SU-DHL-6 (cell line): ENCODE results near the gene IFT25.
"Not testable (repeated sequence)": the region's sequence is repeated elsewhere in the genome, so short reads cannot be mapped to it uniquely, and the experiment has no call there.

Experiments
- H2AFZ ChIP-seq: fragments of 200-600 bp; sonication (generic); 2 replicates; pipeline ENCODE4 v1.6.1; 2014; ENCODE audit warnings: low read depth, mild to moderate bottlenecking, moderate library complexity, mixed read lengths, antibody characterized with exemption, low read length; ENCODE audit not compliant: severe bottlenecking
- H3F3A ChIP-seq: fragments of 200-600 bp; shearing (Covaris generic); 2 replicates; pipeline ENCODE4 v1.6.0; 2016; ENCODE audit warnings: antibody characterized with exemption, mild to moderate bottlenecking; ENCODE audit not compliant: insufficient read depth
- H3K27ac ChIP-seq: fragments of 200-600 bp; sonication (generic); 2 replicates; pipeline ENCODE4 v1.5.1; 2016; ENCODE audit warnings: low read depth, mild to moderate bottlenecking, low read length, moderate library complexity, mixed read lengths
- H3K27me3 ChIP-seq: fragments of 200-600 bp; sonication (generic), shearing (Covaris generic); 2 replicates; pipeline ENCODE4 v1.6.0; 2014; ENCODE audit warnings: mild to moderate bottlenecking, low read length
- H3K36me3 ChIP-seq: fragments of 200-600 bp; sonication (generic); 2 replicates; pipeline ENCODE4 v1.6.1; 2014; ENCODE audit warnings: mild to moderate bottlenecking, low read length, mixed read lengths
- H3K4me2 ChIP-seq: fragments of 300-600, 200-600 bp; shearing (Covaris generic), sonication (generic); 2 replicates; pipeline ENCODE4 v1.6.0; 2014; ENCODE audit warnings: low read length, low read depth, mild to moderate bottlenecking; ENCODE audit not compliant: poor library complexity, severe bottlenecking
- H3K4me3 ChIP-seq: fragments of 200-600 bp; sonication (generic); 2 replicates; pipeline ENCODE4 v1.5.1; 2014; ENCODE audit warnings: antibody characterized with exemption, low read length, mild to moderate bottlenecking, mixed read lengths; ENCODE audit not compliant: insufficient read depth, poor library complexity, severe bottlenecking
- H3K79me2 ChIP-seq: fragments of 200-600 bp; sonication (generic); 2 replicates; pipeline ENCODE4 v1.6.1; 2014; ENCODE audit warnings: mild to moderate bottlenecking, low read length, moderate library complexity; ENCODE audit not compliant: insufficient read depth
- H3K9ac ChIP-seq: fragments of 200-600 bp; sonication (generic); 2 replicates; pipeline ENCODE4 v1.7.0; 2014; ENCODE audit warnings: mild to moderate bottlenecking, low read length
- H3K9me2 ChIP-seq: fragments of 200-600 bp; sonication (generic); replicated peaks from 2 replicates; pipeline ENCODE4 v1.6.1; 2014; ENCODE audit warnings: low read length; ENCODE audit not compliant: insufficient read depth
- H3K9me3 ChIP-seq: fragments of 200-600 bp; sonication (generic); 2 replicates; pipeline ENCODE4 v1.6.1; 2014; ENCODE audit warnings: low read length, mixed read lengths; ENCODE audit not compliant: insufficient read depth
- H4K20me1 ChIP-seq: fragments of 200-600 bp; sonication (generic); 2 replicates; pipeline ENCODE4 v1.6.1; 2014; ENCODE audit warnings: low read depth, mild to moderate bottlenecking, antibody characterized with exemption, low read length, moderate library complexity, mixed read lengths
- CTCF ChIP-seq: fragments of 200-600 bp; sonication (generic); IDR thresholded peaks from one replicate; pipeline ENCODE4 v1.5.1; 2017; ENCODE audit warnings: antibody characterized with exemption, mild to moderate bottlenecking, low read length, moderate library complexity; ENCODE audit not compliant: insufficient read depth, poor library complexity, severe bottlenecking
- EZH2phosphoT487 ChIP-seq: fragments of 200-600 bp; sonication (generic), shearing (Covaris generic); conservative IDR thresholded peaks from 2 replicates; pipeline ENCODE4 v1.6.1; 2018; ENCODE audit warnings: mild to moderate bottlenecking, antibody characterized with exemption, low read length, moderate library complexity, mixed read lengths

Gene IFT25

GRCh38 chr1:53975861-53976260 is 30.4 kb upstream of the IFT25 start:
- no peak overlapping the region for H2AFZ ChIP-seq
- H3K27ac ChIP-seq, result no peak overlapping the region
- H3K4me3 ChIP-seq, result no peak overlapping the region
- H4K20me1 ChIP-seq, result no peaks in the 10 kb centered on the region
- H3K9ac ChIP-seq, result no peak overlapping the region
- H3K79me2 ChIP-seq, result no peaks in the 10 kb centered on the region
- H3K36me3 ChIP-seq, result no peaks in the 10 kb centered on the region
- H3K4me2 ChIP-seq, result no peak overlapping the region
- H3K9me3 ChIP-seq, result no peaks in the 10 kb centered on the region
- no peaks in the 10 kb centered on the region for H3F3A ChIP-seq
- H3K27me3 ChIP-seq, result no peaks in the 10 kb centered on the region
- TF ChIP-seq CTCF (no peak), EZH2phosphoT487 (no peak)
- no peaks in the 10 kb centered on the region for H3K9me2 ChIP-seq

- H3K27me3 ChIP-seq, result no peaks in the 10 kb centered on the region
- no peaks in the 10 kb centered on the region for H3F3A ChIP-seq
- no peaks in the 10 kb centered on the region for H3K36me3 ChIP-seq
- no peaks in the 10 kb centered on the region for H3K79me2 ChIP-seq
- H3K9ac ChIP-seq, result no peak overlapping the region
- no peaks in the 10 kb centered on the region for H3K9me3 ChIP-seq
- no peaks in the 10 kb centered on the region for H4K20me1 ChIP-seq
- no peak overlapping the region for H2AFZ ChIP-seq
- no peak for TF ChIP-seq CTCF
- TF ChIP-seq EZH2phosphoT487, result no peak
- no peak overlapping the region for H3K27ac ChIP-seq
- H3K4me2 ChIP-seq, result no peak overlapping the region
- no peaks in the 10 kb centered on the region for H3K9me2 ChIP-seq
- no peak overlapping the region for H3K4me3 ChIP-seq
Measured at GRCh38 chr1:53971718-53972117, 26.2 kb upstream of the IFT25 start.

GRCh38 chr1:53969323-53969722 is 23.8 kb upstream of the IFT25 start:
- not testable (repeated sequence) for H3K4me2 ChIP-seq, H3K9me3 ChIP-seq, H3K4me3 ChIP-seq, H3F3A ChIP-seq, H2AFZ ChIP-seq, H4K20me1 ChIP-seq, H3K9me2 ChIP-seq, H3K79me2 ChIP-seq, H3K27me3 ChIP-seq, H3K36me3 ChIP-seq, H3K9ac ChIP-seq, H3K27ac ChIP-seq

GRCh38 chr1:53968125-53968513 is 22.6 kb upstream of the IFT25 start:
- Histone ChIP-seq H3K4me3 (no peak overlapping the region), H3K27me3 (no peaks in the 10 kb centered on the region), H3F3A (no peaks in the 10 kb centered on the region), H3K9ac (no peak overlapping the region), H3K9me3 (no peaks in the 10 kb centered on the region), H3K9me2 (no peaks in the 10 kb centered on the region), H3K79me2 (no peaks in the 10 kb centered on the region), H4K20me1 (no peaks in the 10 kb centered on the region), H3K27ac (no peak overlapping the region), H3K36me3 (no peaks in the 10 kb centered on the region), H2AFZ (no peak overlapping the region), H3K4me2 (no peak overlapping the region)
- TF ChIP-seq CTCF, result no peak
- no peak for TF ChIP-seq EZH2phosphoT487
